DND-41 (cell line): ENCODE results near the gene MAST2.

Experiments
- ATAC-seq: fragments of 200-7000 bp; cut with Tn5 transposase; 3 replicates; pipeline ENCODE4 v1.9.1; 2021; ENCODE audit warnings: low read depth; ENCODE audit not compliant: insufficient read depth
- DNase-seq: peaks from one replicate; pipeline ENCODE4 v3.0.0-alpha.2; 2020
- H2AFZ ChIP-seq: 2 replicates; pipeline ENCODE4 v1.6.0; 2012; ENCODE audit warnings: low read depth, low read length
- H3K27ac ChIP-seq: 2 replicates; pipeline ENCODE4 v1.5.1; 2012; ENCODE audit warnings: low read length, inconsistent platforms
- H3K27me3 ChIP-seq: fragments of 200-600 bp; sonication (generic); 2 replicates; pipeline ENCODE4 v1.6.0; 2012; ENCODE audit warnings: low read length, mild to moderate bottlenecking, inconsistent platforms; ENCODE audit not compliant: insufficient read depth, poor library complexity
- H3K36me3 ChIP-seq: 2 replicates; pipeline ENCODE4 v1.5.1; 2012; ENCODE audit warnings: low read length, inconsistent platforms; ENCODE audit not compliant: insufficient read depth
- H3K4me1 ChIP-seq: 2 replicates; pipeline ENCODE4 v1.5.1; 2012; ENCODE audit warnings: mild to moderate bottlenecking, low read length; ENCODE audit not compliant: insufficient read depth
- H3K4me2 ChIP-seq: 2 replicates; pipeline ENCODE4 v1.6.0; 2012; ENCODE audit warnings: mild to moderate bottlenecking, moderate library complexity, low read length, inconsistent platforms; ENCODE audit not compliant: insufficient read depth
- H3K4me3 ChIP-seq, 2 experiments: fragments of 200-600 bp in 1 of 2; shearing (Covaris generic) in 1 of 2; 2 replicates each; pipeline ENCODE4 v1.5.1; 2012 to 2016; ENCODE audit warnings: inconsistent platforms in 2 of 2, low read length in 2 of 2, mild to moderate bottlenecking in 2 of 2, low read depth in 1 of 2, moderate library complexity in 1 of 2
- H3K79me2 ChIP-seq: 2 replicates; pipeline ENCODE4 v1.6.0; 2012; ENCODE audit warnings: low read length, inconsistent platforms; ENCODE audit not compliant: insufficient read depth
- H3K9ac ChIP-seq: 2 replicates; pipeline ENCODE4 v1.6.0; 2012; ENCODE audit warnings: low read depth, mild to moderate bottlenecking, inconsistent platforms, low read length, moderate library complexity
- H3K9me3 ChIP-seq: 2 replicates; pipeline ENCODE4 v1.5.1; 2012; ENCODE audit warnings: low read length, moderate library complexity, mild to moderate bottlenecking, inconsistent platforms; ENCODE audit not compliant: insufficient read depth, severe bottlenecking
- H4K20me1 ChIP-seq: 2 replicates; pipeline ENCODE4 v1.6.0; 2012; ENCODE audit warnings: low read length; ENCODE audit not compliant: insufficient read depth
- CTCF ChIP-seq: IDR thresholded peaks from 2 replicates; pipeline ENCODE4 v1.5.1; 2012; ENCODE audit warnings: borderline replicate concordance, low read length, moderate library complexity, mild to moderate bottlenecking; ENCODE audit not compliant: poor library complexity, severe bottlenecking; ENCODE audit errors: extremely low read depth
- EZH2 ChIP-seq: IDR thresholded peaks from 3 replicates; pipeline ENCODE4 v1.6.1; 2012; ENCODE audit warnings: borderline replicate concordance, low read depth, mild to moderate bottlenecking, moderate library complexity, low read length, inconsistent platforms; ENCODE audit not compliant: severe bottlenecking

MAST2 gene

DNA sequence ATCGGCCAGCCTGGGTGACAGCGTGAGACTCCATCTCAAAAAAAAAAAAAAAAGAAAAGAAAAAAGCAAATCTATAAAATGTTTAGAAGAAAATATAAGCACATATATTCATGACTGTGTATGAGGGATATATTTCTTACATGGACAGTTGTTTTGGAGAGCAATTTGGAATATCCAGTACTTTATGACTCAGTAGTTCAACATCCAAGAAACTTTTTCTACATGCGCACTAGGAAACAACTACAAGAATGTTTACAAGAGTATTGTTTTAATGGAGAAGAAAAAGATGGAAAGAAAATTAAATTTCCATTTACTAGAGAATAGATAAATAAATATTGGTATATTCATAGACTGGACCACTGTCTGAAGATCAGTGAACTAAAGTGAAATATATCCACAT, 77.5 kb downstream of the MAST2 start:
- Histone ChIP-seq H3K9ac (no peak overlapping the region), H3K79me2 (peaks cover 5% of the 10 kb centered on the region; the same call in 1 of the 2 replicates), H3K4me3 (no peak overlapping the region), H3K27me3 (no peaks in the 10 kb centered on the region), H4K20me1 (0 out of 2 replicates have a peak, but pooled peaks cover 3% of the 10 kb centered on the region), H3K27ac (no peak overlapping the region), H2AFZ (no peak overlapping the region), H3K4me1 (no peaks in the 10 kb centered on the region), H3K36me3 (no peaks in the 10 kb centered on the region; the same call in 1 of the 2 replicates), H3K9me3 (no peaks in the 10 kb centered on the region), H3K4me2 (no peak overlapping the region)
- ATAC-seq (no peak), DNase-seq (no peak)
- TF ChIP-seq EZH2 (no peak), CTCF (no peak)

- H4K20me1 ChIP-seq = no peaks in the 10 kb centered on the region
- H3K4me2 ChIP-seq = no peak overlapping the region
- H3K9ac ChIP-seq = no peak overlapping the region
- no peaks in the 10 kb centered on the region for H3K4me1 ChIP-seq
- H3K27ac ChIP-seq = no peak overlapping the region
- no peak for TF ChIP-seq CTCF
- TF ChIP-seq EZH2 = no peak
- H3K27me3 ChIP-seq = no peaks in the 10 kb centered on the region
- no peak overlapping the region for H2AFZ ChIP-seq
- no peaks in the 10 kb centered on the region; the same call in 1 of the 2 replicates for H3K36me3 ChIP-seq
- H3K4me3 ChIP-seq = no peak overlapping the region
- no peaks in the 10 kb centered on the region for H3K79me2 ChIP-seq
- no peak for DNase-seq
- H3K9me3 ChIP-seq = no peaks in the 10 kb centered on the region
- no peak for ATAC-seq
These were observed 80.2 kb downstream of the MAST2 start for GRCh38 chr1:45883658-45884057.

GRCh38 chr1:45884700-45885099, 81.3 kb downstream of the MAST2 start:
- TF ChIP-seq CTCF (no peak), EZH2 (no peak)
- Histone ChIP-seq H3K9me3 (no peaks in the 10 kb centered on the region), H3K4me3 (no peak overlapping the region), H3K27me3 (no peaks in the 10 kb centered on the region), H2AFZ (no peak overlapping the region), H3K4me2 (no peak overlapping the region), H3K79me2 (no peaks in the 10 kb centered on the region), H3K36me3 (no peaks in the 10 kb centered on the region; the same call in 1 of the 2 replicates), H3K4me1 (no peaks in the 10 kb centered on the region), H4K20me1 (no peaks in the 10 kb centered on the region), H3K27ac (no peak overlapping the region), H3K9ac (no peak overlapping the region)
- DNase-seq (no peak), ATAC-seq (no peak)

DNA sequence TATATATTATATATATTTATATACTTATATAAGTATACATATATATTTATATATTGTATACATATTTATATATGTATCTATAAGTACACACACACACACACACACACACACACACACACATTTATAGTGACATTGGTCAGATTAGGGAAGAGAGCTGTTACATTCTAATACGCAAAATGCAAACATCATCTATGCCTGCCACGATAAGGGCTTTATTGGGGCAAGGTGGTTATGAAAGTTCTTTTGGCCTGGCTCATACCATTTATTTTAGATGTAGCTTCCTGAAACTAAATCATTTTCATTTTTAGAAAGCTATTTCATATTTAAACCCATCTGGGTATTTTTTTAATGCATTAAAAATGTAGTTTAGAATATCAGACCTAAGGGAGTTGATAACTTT, 82.8 kb downstream of the MAST2 start:
- no peak overlapping the region for H3K9ac ChIP-seq
- no peak overlapping the region for H3K27ac ChIP-seq
- H4K20me1 ChIP-seq = no peaks in the 10 kb centered on the region
- H3K4me2 ChIP-seq = no peak overlapping the region
- H3K4me3 ChIP-seq = no peak overlapping the region
- H3K36me3 ChIP-seq = no peaks in the 10 kb centered on the region; the same call in none of the 2 replicates
- no peaks in the 10 kb centered on the region for H3K9me3 ChIP-seq
- DNase-seq (no peak), ATAC-seq (no peak)
- 0 out of 2 replicates have a peak, but pooled peaks cover 5% of the 10 kb centered on the region for H3K79me2 ChIP-seq
- H3K27me3 ChIP-seq = no peaks in the 10 kb centered on the region
- TF ChIP-seq CTCF (no peak), EZH2 (no peak)
- no peaks in the 10 kb centered on the region for H3K4me1 ChIP-seq
- no peak overlapping the region for H2AFZ ChIP-seq
